Measurements from ENCODE around the gene WNT16.

The WNT16 gene

GRCh38 chr7:121341933-121342332 lies 13.1 kb downstream of the WNT16 start:
- in situ Hi-C loops (cut with HindIII; ENCODE audit: low sequenced_read_pairs), result no loop called here

GRCh38 chr7:121342631-121343030 lies 13.8 kb downstream of the WNT16 start:
- in situ Hi-C loops (cut with HindIII; ENCODE audit: low sequenced_read_pairs), result no loop called here

- in situ Hi-C loops (cut with HindIII; ENCODE audit: low sequenced_read_pairs), result no loop called here
Observed at GRCh38 chr7:121343302-121343701, 14.5 kb downstream of the WNT16 start.

- in situ Hi-C loops (cut with HindIII; ENCODE audit: low sequenced_read_pairs), result no loop called here
Observed at GRCh38 chr7:121344093-121344492, 15.3 kb downstream of the WNT16 start.

GRCh38 chr7:121344497-121344896 lies 15.7 kb downstream of the WNT16 start:
- in situ Hi-C loops (cut with HindIII; ENCODE audit: low sequenced_read_pairs), result no loop called here

GRCh38 chr7:121351682-121352081 lies 22.9 kb downstream of the WNT16 start:
- in situ Hi-C loops (cut with HindIII; ENCODE audit: low sequenced_read_pairs), result no loop called here

GRCh38 chr7:121352323-121352722 lies 23.5 kb downstream of the WNT16 start:
- in situ Hi-C loops (cut with HindIII; ENCODE audit: low sequenced_read_pairs), result no loop called here

- in situ Hi-C loops (cut with HindIII; ENCODE audit: low sequenced_read_pairs), result no loop called here
Observed at GRCh38 chr7:121355574-121355973, 26.8 kb downstream of the WNT16 start.

GRCh38 chr7:121360564-121360963 lies 31.8 kb downstream of the WNT16 start:
- in situ Hi-C loops (cut with HindIII; ENCODE audit: low sequenced_read_pairs), result no loop called here

GRCh38 chr7:121366852-121367431 lies 38.1 kb downstream of the WNT16 start:
- in situ Hi-C loops (cut with HindIII; ENCODE audit: low sequenced_read_pairs), result no loop called here

- in situ Hi-C loops (cut with HindIII; ENCODE audit: low sequenced_read_pairs), result no loop called here
Observed at GRCh38 chr7:121369462-121369861, 40.7 kb downstream of the WNT16 start.

- in situ Hi-C loops (cut with HindIII; ENCODE audit: low sequenced_read_pairs), result no loop called here
Observed at GRCh38 chr7:121371367-121371766, 42.6 kb downstream of the WNT16 start.

- in situ Hi-C loops (cut with HindIII; ENCODE audit: low sequenced_read_pairs), result no loop called here
Observed at GRCh38 chr7:121371883-121372282, 43.1 kb downstream of the WNT16 start.

GRCh38 chr7:121372376-121373010 lies 43.7 kb downstream of the WNT16 start:
- in situ Hi-C loops (cut with HindIII; ENCODE audit: low sequenced_read_pairs), result no loop called here

GRCh38 chr7:121373177-121373576 lies 44.4 kb downstream of the WNT16 start:
- in situ Hi-C loops (cut with HindIII; ENCODE audit: low sequenced_read_pairs), result no loop called here

GRCh38 chr7:121376979-121377378 lies 48.2 kb downstream of the WNT16 start:
- in situ Hi-C loops (cut with HindIII; ENCODE audit: low sequenced_read_pairs), result no loop called here

- in situ Hi-C loops (cut with HindIII; ENCODE audit: low sequenced_read_pairs), result no loop called here
Observed at GRCh38 chr7:121379930-121380329, 51.1 kb downstream of the WNT16 start.

GRCh38 chr7:121382473-121382872 lies 53.7 kb downstream of the WNT16 start:
- in situ Hi-C loops (cut with HindIII; ENCODE audit: low sequenced_read_pairs), result no loop called here

GRCh38 chr7:121383235-121383910 lies 54.6 kb downstream of the WNT16 start:
- in situ Hi-C loops (cut with HindIII; ENCODE audit: low sequenced_read_pairs), result no loop called here

GRCh38 chr7:121384265-121384664 lies 55.5 kb downstream of the WNT16 start:
- in situ Hi-C loops (cut with HindIII; ENCODE audit: low sequenced_read_pairs), result no loop called here

- in situ Hi-C loops (cut with HindIII; ENCODE audit: low sequenced_read_pairs), result no loop called here
Observed at GRCh38 chr7:121385056-121385799, 56.4 kb downstream of the WNT16 start.

- in situ Hi-C loops (cut with HindIII; ENCODE audit: low sequenced_read_pairs), result no loop called here
Observed at GRCh38 chr7:121385800-121386179, 57.0 kb downstream of the WNT16 start.

All from endothelial cell of hepatic sinusoid (primary cell).